ENCODE results near the gene MYO19.
"Not testable (repeated sequence)": the region's sequence is repeated elsewhere in the genome, so short reads cannot be mapped to it uniquely, and the experiment has no call there.

Gene MYO19

DNA sequence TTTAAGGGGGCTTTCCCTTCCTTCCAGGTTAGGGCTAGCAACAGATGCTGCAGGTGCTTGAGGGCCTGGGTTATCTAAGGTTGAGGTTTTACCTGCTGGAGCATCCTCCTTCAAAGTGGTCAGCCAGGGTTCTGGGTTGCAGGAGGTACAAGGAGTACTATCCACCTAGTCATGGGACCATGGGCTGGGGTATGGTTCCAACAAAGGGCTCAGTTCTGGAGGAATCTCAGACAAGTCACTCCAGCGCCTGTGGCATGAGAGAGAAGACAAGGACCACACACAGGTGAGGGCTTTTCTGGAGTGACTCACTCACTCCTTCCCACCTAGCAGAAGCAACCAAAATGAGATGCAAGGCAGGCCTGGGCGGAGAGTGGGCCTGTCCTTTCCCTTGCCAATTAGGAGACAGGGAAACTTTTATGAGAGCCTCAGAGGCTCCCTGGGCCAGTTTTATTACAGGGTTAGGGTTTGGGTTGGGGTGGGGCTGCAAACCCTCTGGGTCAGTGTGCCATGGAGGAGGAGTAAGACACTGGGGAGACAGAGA is 2.2 kb downstream of the MYO19 start:
- FAIRE-seq (no peak), DNase-seq (ENCODE audit: low spot score) (no peak)

GRCh38 chr17:36529121-36529520 is 5.5 kb downstream of the MYO19 start:
- no peak for FAIRE-seq
- no peak for DNase-seq (ENCODE audit: low spot score)

- DNase-seq (ENCODE audit: low spot score) (no peak), FAIRE-seq (no peak)
Observed at GRCh38 chr17:36527621-36528250, 6.9 kb downstream of the MYO19 start.

GRCh38 chr17:36525888-36526287 is 8.8 kb downstream of the MYO19 start:
- FAIRE-seq = no peak
- peak; percentile 2 for DNase-seq (ENCODE audit: low spot score)

DNA sequence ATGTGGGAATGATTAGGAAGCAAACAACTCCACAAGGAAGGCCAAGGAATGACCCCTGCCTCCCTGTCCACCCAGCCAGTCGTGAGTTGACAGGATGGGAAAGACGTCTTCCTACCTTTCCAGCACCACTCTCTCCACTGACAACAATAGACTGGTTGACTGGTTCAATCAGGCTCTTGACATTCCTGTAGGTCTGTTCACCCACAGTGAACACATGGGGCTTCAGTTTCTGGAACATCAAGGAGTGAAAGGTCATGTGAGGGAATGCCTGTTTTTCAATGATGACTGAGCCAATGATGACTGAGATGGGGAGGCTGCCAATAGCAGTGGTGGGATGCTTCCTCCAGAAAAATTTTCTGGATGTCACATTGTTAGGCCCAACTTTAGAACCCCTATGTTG is 9.6 kb downstream of the MYO19 start:
- FAIRE-seq = no peak
- no peak for DNase-seq (ENCODE audit: low spot score)

DNA sequence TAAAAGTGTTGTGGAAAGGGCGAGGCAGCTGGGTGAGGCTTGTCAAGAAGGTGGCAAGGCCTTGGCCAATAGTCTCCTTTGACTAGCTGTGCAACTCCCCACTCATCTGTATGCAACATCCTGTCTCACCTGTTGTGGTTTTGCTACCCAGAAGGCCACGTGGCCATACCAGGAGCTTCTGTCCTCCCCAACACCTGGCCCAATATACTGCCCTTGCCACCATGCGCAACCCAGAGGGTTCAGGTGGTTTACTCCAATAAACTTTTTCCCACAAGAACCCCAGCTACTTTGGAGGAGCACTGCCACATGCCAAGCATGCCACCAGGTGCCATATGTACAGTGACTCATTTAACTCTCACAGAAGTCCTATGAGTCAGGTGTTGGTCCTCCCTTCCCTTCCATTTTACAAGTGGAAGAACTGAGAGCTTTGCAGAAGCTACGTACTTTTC is 10.2 kb downstream of the MYO19 start:
- no peak for DNase-seq (ENCODE audit: low spot score)
- no peak for FAIRE-seq

- DNase-seq (ENCODE audit: low spot score) (no peak), FAIRE-seq (no peak)
Observed at GRCh38 chr17:36523113-36523512, 11.6 kb downstream of the MYO19 start.

GRCh38 chr17:36515837-36516236 is 18.8 kb downstream of the MYO19 start:
- DNase-seq (ENCODE audit: low spot score) (no peak), FAIRE-seq (no peak)

DNA sequence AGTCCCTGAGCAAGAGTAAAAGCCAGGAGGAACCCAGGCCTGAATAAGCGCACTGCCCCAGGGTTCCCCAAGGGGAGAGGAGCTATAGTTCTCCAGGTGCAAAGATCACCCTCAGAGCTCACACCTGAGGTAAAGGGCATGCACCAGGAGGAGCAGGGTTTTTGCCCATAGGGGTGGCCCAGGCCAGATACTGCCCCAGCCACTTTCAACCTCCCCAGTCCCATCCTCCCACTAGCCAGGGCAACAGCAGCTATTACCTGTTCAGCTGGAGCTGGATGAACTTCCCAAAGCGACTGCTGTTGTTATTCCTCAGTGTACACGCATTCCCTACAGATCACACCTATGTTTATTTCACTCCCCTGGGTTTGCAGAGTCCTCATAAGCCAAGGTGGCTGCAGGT is 19.8 kb downstream of the MYO19 start:
- FAIRE-seq = no peak
- DNase-seq (ENCODE audit: low spot score) = no peak

DNA sequence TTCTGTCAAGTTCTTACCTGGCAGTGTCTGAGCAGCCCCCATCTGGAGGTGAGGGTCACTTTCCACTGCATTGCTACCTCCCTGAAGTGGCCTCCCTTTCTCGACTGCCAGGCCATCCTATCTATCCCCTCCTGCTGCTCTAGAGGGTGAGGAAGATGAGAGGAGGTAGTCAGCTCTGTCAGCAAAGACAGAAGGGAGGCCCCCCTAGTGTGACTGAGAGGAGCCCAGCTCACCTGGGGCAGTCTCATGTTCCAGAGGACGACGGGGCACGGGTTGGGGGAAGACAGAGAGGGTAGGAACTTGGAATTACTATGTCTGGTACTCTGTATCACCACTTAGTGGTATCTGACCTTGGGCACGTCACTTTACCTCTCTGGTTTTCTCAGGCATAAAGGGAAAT is 22.0 kb downstream of the MYO19 start:
- no peak for DNase-seq (ENCODE audit: low spot score)
- no peak for FAIRE-seq

- no peak for DNase-seq (ENCODE audit: low spot score)
- no peak for FAIRE-seq
Observed at GRCh38 chr17:36511216-36511615, 23.5 kb downstream of the MYO19 start.

GRCh38 chr17:36510636-36511035 is 24.0 kb downstream of the MYO19 start:
- no peak for DNase-seq (ENCODE audit: low spot score)
- no peak for FAIRE-seq

DNA sequence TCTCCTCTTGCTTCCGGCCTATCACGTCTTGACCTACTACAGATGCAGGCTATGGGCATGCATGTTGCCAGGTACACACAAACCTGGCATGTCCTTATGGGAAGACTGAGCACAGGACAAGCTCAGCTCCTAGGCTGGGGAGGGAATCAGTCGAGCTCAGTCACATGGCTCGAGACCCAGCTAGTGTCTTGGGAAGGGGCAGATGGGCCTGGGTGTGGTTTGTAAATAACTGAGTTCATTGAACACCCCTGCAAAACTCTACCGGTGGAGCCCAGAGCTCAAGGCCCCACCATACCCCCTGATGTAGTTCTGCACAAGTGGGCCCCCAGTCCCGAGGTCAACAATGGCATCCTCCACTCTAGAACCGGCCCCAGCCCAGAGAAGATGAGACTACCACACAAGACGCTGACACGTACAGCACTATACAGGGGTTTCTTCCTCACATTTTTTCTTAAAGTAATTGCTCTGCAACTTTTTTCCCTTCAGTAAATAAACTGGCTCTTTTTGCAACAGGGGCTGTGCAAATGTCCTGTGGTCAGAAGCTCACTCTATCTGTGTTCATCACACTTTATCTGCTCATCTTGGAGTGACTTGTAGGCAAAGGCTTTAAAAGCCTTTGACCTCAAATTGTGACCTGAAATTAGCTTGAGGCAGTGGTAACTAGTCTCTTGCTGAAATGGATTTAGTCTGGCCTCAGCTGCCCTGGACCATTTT is 25.2 kb downstream of the MYO19 start:
- DNase-seq (ENCODE audit: low spot score) (no peak), FAIRE-seq (no peak)

GRCh38 chr17:36508439-36508838 is 26.2 kb downstream of the MYO19 start:
- not testable (repeated sequence) for FAIRE-seq; DNase-seq (ENCODE audit: low spot score)

- no peak for DNase-seq (ENCODE audit: low spot score)
- FAIRE-seq = no peak
Observed at GRCh38 chr17:36507266-36507665, 27.4 kb downstream of the MYO19 start.

GRCh38 chr17:36506831-36507230 is 27.8 kb downstream of the MYO19 start:
- no peak for FAIRE-seq

GRCh38 chr17:36506249-36506826 is 28.3 kb downstream of the MYO19 start:
- no peak for DNase-seq (ENCODE audit: low spot score)
- no peak for FAIRE-seq

More at GRCh38 chr17:36506831-36507230, 27.8 kb downstream of the MYO19 start:
- no peak for DNase-seq (ENCODE audit: low spot score)

DNA sequence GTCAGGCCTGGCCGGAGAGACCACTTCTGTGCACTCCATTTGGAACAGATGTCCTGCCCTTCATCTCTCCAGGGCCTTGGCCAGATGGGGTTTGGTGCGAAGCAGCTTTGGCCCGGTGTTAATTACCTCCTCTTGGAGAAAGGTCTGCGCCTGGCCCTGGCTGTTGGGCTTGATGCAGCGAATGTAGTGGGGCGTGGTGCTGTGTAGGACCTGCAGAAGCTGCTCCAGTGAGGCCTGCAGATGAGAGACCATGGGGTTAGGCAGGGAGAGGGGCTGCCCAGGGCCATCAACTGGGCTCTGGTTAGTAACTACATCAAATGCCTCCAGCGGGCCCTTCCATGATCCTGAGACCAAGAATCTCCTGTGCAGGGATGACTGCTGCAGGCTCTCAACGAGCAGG is 29.5 kb downstream of the MYO19 start:
- DNase-seq (ENCODE audit: low spot score) (no peak), FAIRE-seq (no peak)

- FAIRE-seq (no peak), DNase-seq (ENCODE audit: low spot score) (no peak)
Observed at GRCh38 chr17:36504156-36504545, 30.5 kb downstream of the MYO19 start.

DNA sequence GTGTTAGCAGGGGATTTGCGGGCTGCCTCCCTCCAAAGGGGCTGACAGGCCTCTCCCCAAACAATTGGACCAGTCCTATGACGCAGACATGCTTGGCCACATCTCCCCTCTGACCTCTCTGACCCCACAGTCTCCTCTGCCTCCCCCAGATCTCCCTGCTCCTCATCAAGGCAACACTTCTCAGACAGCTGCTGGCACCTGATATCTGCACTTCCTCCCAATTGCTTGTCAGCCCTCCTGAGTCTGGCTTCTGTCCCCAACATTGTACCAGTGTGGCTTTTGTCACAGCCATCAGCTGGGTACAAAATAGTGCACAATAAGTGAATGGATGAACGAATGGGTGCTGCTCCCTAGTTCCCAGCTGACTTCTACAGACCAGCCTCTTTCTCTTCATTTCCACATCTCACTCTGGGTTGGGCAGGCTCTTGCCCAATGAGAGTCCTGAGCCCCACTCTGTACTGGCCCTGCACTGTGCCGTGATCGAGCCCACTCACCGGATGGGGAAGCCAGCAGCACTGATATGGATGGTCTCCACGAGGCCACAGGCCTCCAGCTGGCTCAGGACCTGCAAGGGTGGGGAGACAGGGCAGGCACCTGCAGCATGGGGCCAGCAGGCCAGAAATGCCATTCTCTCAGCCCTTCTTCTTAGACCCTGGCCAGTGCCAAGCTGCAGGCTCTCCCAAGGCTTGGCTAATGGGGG is 31.1 kb downstream of the MYO19 start:
- no peak for FAIRE-seq
- no peak for DNase-seq (ENCODE audit: low spot score)

DNA sequence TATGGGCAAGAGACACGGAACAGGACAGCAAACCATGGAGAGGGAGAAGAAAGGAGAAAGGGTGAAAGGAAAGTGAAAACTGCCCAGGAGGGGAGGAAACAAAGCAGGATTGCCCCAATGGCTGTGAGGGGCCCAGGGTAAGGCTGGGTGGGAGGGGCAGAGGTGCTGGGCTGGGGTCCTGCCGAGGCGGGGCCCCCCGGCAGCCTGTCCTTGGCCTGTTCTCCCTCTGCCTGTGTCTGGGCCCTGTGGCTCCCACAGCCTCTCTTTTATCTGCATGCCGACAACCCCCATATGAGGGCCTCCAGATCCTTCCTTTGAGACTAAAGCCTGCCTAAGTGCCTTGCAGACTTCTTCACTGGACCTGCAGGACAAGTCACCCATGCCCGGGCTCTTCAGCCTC is 32.7 kb downstream of the MYO19 start:
- no peak for DNase-seq (ENCODE audit: low spot score)
- no peak for FAIRE-seq

DNA sequence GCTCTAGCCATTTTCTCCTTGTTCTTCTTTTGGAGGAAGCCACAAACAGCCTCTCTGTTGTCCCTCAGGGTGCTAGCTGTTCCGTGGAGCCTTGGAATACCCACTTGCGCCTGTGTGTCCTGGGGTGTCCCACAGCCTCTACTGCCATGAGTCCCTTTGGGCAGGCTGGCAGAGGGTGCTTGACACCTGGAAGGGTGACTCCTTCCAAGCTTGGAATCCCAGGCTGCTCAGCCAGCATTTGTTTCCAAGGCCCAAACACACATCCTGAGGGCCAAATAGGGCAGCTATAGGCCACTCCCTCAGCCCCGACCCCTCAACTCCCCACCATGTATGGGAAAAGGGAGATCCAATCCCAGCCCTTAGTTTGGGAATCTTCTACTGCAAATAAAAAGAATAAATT is 33.3 kb downstream of the MYO19 start:
- DNase-seq (ENCODE audit: low spot score) (no peak), FAIRE-seq (no peak)
